Measurements from ENCODE around the gene METTL24.

The METTL24 gene

DNA sequence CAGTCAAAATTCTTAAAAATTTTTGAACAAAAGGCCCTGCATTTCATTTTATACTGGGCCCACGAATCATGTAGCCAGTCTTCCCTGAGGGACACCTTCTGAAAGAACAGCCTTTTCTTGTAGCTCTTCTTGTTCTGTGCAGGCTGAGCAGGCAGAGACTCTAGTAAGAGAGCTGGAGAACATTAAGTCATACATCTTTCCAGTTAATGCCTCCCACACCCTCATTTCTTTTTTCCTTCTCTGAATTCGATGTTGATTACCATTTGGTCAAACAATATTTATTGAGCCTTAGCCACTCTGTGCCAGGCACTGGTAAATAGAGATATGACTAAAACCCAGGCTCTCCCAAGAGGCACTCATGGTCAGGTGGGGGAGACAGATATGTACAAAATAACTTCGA, 33.6 kb downstream of the METTL24 start:
- no peak overlapping the region for H3K4me3 ChIP-seq (ENCODE audit: low read length)
- no peak for DNase-seq (ENCODE audit: low read depth)
- no peak for TF ChIP-seq CTCF (conservative IDR thresholded peaks at IDR 0.05; ENCODE audit: low read depth, low read length)

DNA sequence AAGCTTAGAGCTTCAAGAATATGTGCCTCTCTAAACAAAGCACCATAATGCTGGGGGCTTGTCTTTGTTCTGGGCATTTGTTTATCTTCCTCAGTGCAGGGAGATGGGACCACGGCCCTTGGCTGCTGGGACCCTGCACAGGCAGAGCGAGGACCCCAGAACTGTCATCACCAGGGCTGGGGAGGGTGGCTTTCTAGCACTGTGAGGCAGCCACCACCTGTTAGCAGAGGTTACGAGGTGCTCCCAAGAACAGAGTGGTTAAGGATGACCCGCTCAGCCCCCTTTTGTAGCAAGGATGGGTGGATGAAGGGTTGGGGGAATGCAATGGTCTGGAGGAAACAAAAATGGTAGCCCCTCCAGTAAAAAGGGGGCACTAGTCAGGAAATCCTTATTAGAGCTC, 34.9 kb downstream of the METTL24 start:
- no peak for TF ChIP-seq CTCF (conservative IDR thresholded peaks at IDR 0.05; ENCODE audit: low read depth, low read length)
- H3K4me3 ChIP-seq (ENCODE audit: low read length): no peak overlapping the region
- DNase-seq (ENCODE audit: low read depth): no peak

DNA sequence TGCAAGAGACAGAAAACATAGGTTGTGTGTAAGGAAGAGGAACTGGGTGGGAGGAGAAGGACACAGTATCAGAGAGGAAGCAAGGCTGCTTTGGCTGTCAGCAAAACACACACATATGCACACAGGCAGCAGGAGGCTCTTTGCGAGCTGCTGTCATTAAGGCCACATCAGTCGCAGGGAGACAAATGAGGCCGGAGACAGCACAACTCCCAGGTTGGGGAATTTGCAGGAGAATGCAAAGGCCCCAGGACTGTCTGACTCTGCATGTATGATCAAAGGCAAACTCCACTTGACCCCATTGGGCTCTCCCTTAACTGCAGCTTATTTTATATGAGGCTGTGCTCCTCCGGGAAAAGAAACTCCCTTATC, 35.3 kb downstream of the METTL24 start:
- DNase-seq (ENCODE audit: low read depth): no peak
- H3K4me3 ChIP-seq (ENCODE audit: low read length): no peak overlapping the region
- TF ChIP-seq CTCF (conservative IDR thresholded peaks at IDR 0.05; ENCODE audit: low read depth, low read length): no peak

GRCh38 chr6:110322151-110322873, 35.8 kb downstream of the METTL24 start:
- H3K4me3 ChIP-seq (ENCODE audit: low read length): no peak overlapping the region
- DNase-seq (ENCODE audit: low read depth): no peak
- no peak for TF ChIP-seq CTCF (conservative IDR thresholded peaks at IDR 0.05; ENCODE audit: low read depth, low read length)

GRCh38 chr6:110320307-110320706, 37.8 kb downstream of the METTL24 start:
- DNase-seq (ENCODE audit: low read depth): no peak
- H3K4me3 ChIP-seq (ENCODE audit: low read length): no peak overlapping the region
- TF ChIP-seq CTCF (conservative IDR thresholded peaks at IDR 0.05; ENCODE audit: low read depth, low read length): no peak

GRCh38 chr6:110319843-110320242, 38.3 kb downstream of the METTL24 start:
- no peak for TF ChIP-seq CTCF (conservative IDR thresholded peaks at IDR 0.05; ENCODE audit: low read depth, low read length)
- H3K4me3 ChIP-seq (ENCODE audit: low read length): no peak overlapping the region
- DNase-seq (ENCODE audit: low read depth): no peak

GRCh38 chr6:110319381-110319780, 38.8 kb downstream of the METTL24 start:
- no peak for DNase-seq (ENCODE audit: low read depth)
- no peak overlapping the region for H3K4me3 ChIP-seq (ENCODE audit: low read length)
- no peak for TF ChIP-seq CTCF (conservative IDR thresholded peaks at IDR 0.05; ENCODE audit: low read depth, low read length)
